Left ventricle myocardium inferior (tissue), 1 donor: Measurements from ENCODE around the gene CDKN1C. TPM values are rescaled to one million over a fixed set of nuclear protein-coding genes. Genes with fewer than 3 reads are reported as not detected.

ENCODE experiments used
- DNase-seq: peaks from one replicate; pipeline ENCODE4 v3.0.0-alpha.2; 2020
- H3K27ac ChIP-seq: fragments of 200-600 bp; replicated peaks from 2 replicates; pipeline ENCODE4 v1.8.0; 2021
- H3K27me3 ChIP-seq: fragments of 200-600 bp; 2 replicates; pipeline ENCODE4 v1.8.0; 2021; ENCODE audit warnings: low read depth
- H3K36me3 ChIP-seq: fragments of 200-600 bp; 2 replicates; pipeline ENCODE4 v1.8.0; 2021
- H3K4me1 ChIP-seq: fragments of 200-600 bp; 2 replicates; pipeline ENCODE4 v1.8.0; 2021
- H3K4me3 ChIP-seq: fragments of 200-600 bp; 2 replicates; pipeline ENCODE4 v1.8.0; 2021; ENCODE audit warnings: mild to moderate bottlenecking, moderate library complexity
- H3K9me3 ChIP-seq: fragments of 200-600 bp; replicated peaks from 2 replicates; pipeline ENCODE4 v1.8.0; 2021
- intact Hi-C: fragments of 100-400 bp; cut with micrococcal nuclease; formaldehyde crosslinking; loops from one replicate; pipeline ENCODE4 v1.11.0; 2022
- total RNA-seq: library from RNA; stranded (reverse); fragmentation: NEBNext Ultra II Directional; extraction: Animal tissue kit (Norgen Biotek cat#: 25700); gene quantifications from one replicate; pipeline ENCODE4 v1.2.1, GENCODE V29; 2021
- TF ChIP-seq, protein P1 (sequence below): fragments of 200-600 bp; IDR thresholded peaks from 2 replicates; pipeline ENCODE4 v1.8.0; 2021; ENCODE audit warnings: antibody characterized with exemption, mild to moderate bottlenecking, borderline replicate concordance
- donor health status: DM: no; HTN: yes; CAD: no; lungs with severe emphysema.

The CDKN1C gene
- total RNA-seq, 1 donor from 2014 or later, result 33.0 TPM

DNA sequence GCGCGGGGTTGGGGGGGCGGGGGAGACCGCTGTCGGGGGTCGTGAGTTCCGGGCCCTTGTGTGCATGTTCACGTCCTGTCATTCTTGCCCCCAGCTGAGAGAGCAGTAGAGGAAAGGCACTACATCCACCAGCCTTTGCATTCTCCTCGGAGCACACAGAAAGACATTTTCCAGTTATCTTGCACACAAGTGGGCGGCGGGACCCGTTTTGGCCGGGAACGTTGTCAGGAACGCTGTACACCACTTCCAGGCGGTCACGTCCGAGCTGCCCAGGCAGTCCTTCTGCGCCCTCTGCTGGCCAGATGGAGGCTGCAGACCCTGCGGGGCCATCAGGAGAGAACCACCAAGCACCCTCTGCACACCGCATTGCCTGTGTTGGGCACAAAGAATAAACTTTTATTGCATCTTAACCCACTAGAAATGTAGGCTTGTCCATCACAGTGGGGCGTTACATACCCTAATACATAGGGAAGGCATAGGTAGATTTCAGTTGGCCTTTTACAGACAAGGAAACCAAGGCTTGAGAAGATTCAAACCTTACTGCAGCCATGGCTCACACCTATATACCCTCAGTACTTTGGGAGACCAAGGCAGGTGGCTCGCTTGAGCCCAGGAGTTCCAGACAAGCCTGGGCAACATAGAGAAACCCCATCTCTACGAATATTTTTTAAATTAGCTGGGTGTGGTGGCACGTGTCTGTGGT, 2.8 kb upstream of the CDKN1C start:
- Histone ChIP-seq H3K4me3 (no peak overlapping the region), H3K9me3 (no peaks in the 10 kb centered on the region), H3K27ac (peak overlapping the region; percentile 36), H3K36me3 (no peaks in the 10 kb centered on the region), H3K4me1 (peaks cover 63% of the 10 kb centered on the region), H3K27me3 (no peaks in the 10 kb centered on the region)
- DNase-seq, result peak; percentile 93
- TF ChIP-seq, protein P1, sequence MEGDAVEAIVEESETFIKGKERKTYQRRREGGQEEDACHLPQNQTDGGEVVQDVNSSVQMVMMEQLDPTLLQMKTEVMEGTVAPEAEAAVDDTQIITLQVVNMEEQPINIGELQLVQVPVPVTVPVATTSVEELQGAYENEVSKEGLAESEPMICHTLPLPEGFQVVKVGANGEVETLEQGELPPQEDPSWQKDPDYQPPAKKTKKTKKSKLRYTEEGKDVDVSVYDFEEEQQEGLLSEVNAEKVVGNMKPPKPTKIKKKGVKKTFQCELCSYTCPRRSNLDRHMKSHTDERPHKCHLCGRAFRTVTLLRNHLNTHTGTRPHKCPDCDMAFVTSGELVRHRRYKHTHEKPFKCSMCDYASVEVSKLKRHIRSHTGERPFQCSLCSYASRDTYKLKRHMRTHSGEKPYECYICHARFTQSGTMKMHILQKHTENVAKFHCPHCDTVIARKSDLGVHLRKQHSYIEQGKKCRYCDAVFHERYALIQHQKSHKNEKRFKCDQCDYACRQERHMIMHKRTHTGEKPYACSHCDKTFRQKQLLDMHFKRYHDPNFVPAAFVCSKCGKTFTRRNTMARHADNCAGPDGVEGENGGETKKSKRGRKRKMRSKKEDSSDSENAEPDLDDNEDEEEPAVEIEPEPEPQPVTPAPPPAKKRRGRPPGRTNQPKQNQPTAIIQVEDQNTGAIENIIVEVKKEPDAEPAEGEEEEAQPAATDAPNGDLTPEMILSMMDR, result peak; percentile 99
- intact Hi-C loops, result loop anchor here (10.0 kb wide), 1 partner anchor 464 kb away; no protein-coding TSS in a partner anchor

DNA sequence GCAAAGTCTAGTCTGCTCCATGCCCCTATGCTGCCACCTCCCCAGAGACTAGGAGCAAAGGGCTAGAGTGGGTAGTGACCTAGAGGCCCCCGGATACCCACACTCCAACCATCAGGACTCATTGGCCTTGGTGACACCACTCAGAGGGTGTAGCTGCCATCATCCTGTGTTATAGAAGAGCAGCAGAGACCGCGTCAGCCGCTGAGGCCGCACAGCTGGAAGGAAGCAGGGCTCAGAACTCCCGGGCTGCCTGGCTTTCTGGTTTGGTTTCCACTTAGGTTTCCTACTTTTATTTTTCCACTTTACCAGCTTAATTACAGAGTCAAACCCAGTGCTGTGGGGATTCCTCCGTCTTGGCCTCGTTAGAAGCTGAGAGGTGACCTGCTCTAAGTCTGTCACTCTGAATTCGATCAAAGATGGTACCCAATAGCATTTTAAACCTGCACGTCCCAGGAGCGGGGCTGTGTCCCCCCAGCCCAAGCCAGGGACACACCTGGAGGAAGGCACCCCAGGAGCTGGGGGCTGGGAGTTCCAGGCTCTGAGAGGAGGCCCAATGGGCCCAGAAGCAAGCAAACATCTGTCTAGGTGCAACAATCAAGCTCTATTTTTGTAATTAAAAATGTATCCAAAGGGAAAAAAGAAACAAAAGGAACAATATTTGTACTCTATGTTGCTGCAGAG, 2.1 kb upstream of the CDKN1C start:
- Histone ChIP-seq H3K27me3 (no peaks in the 10 kb centered on the region), H3K27ac (peak overlapping the region; percentile 36), H3K4me3 (no peak overlapping the region), H3K4me1 (peaks cover 67% of the 10 kb centered on the region), H3K9me3 (no peaks in the 10 kb centered on the region), H3K36me3 (no peaks in the 10 kb centered on the region)
- intact Hi-C loops, result loop anchor here (10.0 kb wide), 1 partner anchor 463 kb away; no protein-coding TSS in a partner anchor
- DNase-seq, result no peak
- TF ChIP-seq, protein P1, result no peak

DNA sequence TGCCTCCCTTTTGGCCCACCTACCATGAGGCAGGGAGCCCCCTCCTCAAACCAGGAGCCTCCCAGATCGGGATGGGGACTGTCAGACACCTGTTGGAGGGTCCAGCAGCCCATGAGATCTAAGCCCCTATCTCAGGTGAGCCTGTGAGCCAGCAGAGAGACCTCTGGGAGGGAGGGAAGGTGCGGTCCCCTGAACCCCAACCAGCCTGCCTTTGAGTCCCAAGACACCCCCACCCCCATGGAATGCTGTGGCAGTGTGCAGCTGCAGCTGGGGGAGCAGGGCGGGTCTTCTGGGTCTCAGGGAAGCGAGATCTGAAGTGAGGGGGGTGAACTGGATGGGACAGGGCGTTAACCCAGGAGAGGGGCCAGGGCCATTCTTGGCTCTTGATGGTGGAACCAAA, 1.4 kb upstream of the CDKN1C start:
- no peak for DNase-seq

DNA sequence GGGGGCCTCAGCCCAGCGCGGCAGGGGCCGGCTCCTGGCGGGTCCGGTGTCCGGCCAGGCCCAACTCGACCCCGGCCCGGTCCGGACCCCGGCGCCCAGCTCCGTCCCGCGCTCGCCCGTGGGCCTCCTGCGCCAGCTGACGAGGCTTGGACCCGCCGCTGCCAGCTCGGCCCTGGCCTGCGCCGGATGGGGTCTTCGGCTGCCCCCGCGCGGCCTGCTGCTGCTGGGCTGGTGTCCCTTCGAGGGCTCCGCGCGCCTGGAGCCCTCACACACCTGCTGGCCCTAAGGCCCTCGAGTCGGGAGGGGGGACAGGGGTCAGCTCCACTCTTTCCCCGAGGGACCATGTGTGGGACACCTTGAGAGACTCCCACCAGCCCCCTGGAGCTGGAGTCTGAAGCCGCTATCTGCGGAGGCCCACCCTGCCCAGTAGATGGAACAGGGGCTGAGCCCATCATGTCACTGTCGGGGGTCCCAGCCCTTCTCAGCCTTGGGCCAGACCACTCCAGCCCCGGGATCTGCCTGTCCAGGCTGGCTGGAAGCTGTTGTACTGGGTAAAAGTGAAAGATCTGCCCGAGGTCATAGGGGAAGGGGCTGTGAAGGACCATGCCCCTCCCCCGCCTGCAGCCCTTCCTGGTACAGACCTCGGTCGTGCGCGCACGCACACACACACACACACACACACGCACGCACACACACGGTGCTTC, 768 bp upstream of the CDKN1C start:
- Histone ChIP-seq H3K36me3 (no peaks in the 10 kb centered on the region), H3K9me3 (no peaks in the 10 kb centered on the region), H3K4me3 (peak overlapping the region; percentile 92), H3K4me1 (peaks cover 67% of the 10 kb centered on the region), H3K27ac (peak overlapping the region; percentile 76), H3K27me3 (no peaks in the 10 kb centered on the region)
- peak; percentile 41 for DNase-seq
- TF ChIP-seq, protein P1, result peak; percentile 38
- intact Hi-C loops, result loop anchor here (10.0 kb wide), 1 partner anchor 462 kb away; no protein-coding TSS in a partner anchor

More for the DNA sequence above, 1.4 kb upstream of the CDKN1C start:
- H3K4me3 ChIP-seq, result no peak overlapping the region
- H3K27me3 ChIP-seq, result no peaks in the 10 kb centered on the region
- no peaks in the 10 kb centered on the region for H3K9me3 ChIP-seq
- H3K27ac ChIP-seq, result peak overlapping the region; percentile 36
- intact Hi-C loops, result loop anchor here (10.0 kb wide), 1 partner anchor 462 kb away; no protein-coding TSS in a partner anchor
- TF ChIP-seq, protein P1, result no peak
- peaks cover 67% of the 10 kb centered on the region for H3K4me1 ChIP-seq
- no peaks in the 10 kb centered on the region for H3K36me3 ChIP-seq

DNA sequence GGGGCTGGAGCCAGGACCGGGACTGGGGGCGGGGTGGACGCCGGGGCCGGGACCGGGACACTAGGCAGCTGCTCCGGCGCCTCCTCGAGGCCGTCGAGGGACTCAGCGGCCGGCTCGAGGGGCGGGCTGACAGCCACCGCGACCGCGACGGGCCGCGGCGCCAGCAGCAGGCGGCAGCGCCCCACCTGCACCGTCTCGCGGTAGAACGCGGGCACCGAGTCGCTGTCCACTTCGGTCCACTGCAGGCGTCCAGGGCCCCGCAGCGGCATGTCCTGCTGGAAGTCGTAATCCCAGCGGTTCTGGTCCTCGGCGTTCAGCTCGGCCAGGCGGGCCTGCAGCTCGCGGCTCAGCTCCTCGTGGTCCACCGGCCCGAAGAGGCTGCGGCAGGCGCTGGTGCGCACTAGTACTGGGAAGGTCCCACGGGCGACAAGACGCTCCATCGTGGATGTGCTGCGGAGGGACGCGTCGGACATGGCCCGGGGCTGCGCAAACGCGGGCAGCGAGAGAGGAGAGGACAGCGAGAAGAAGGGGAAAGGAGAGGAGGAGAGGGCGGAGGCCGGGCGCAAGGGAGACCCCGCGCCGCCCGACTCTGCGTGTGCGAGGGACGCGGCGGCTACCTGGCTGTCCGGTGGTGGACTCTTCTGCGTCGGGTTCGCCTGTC, 428 bp downstream of the CDKN1C start:
- intact Hi-C loops, result loop anchor here (10.0 kb wide), 1 partner anchor 460 kb away; no protein-coding TSS in a partner anchor
- H3K27me3 ChIP-seq, result no peaks in the 10 kb centered on the region
- H3K4me3 ChIP-seq, result peak overlapping the region; percentile 92
- DNase-seq, result peak; percentile 63
- H3K4me1 ChIP-seq, result peaks cover 59% of the 10 kb centered on the region
- H3K9me3 ChIP-seq, result no peaks in the 10 kb centered on the region
- H3K36me3 ChIP-seq, result no peaks in the 10 kb centered on the region
- peak overlapping the region; percentile 91 for H3K27ac ChIP-seq
- TF ChIP-seq, protein P1, result peak; percentile 42
